ENCODE data around the gene GLS2. TPM values are rescaled to one million over a fixed set of nuclear protein-coding genes. Genes with fewer than 3 reads are reported as not detected.
A peak's percentile ranks its signal among the peaks of the same experiment; 100 is the strongest.
"Not testable (repeated sequence)": the region's sequence is repeated elsewhere in the genome, so short reads cannot be mapped to it uniquely, and the experiment has no call there.

GLS2 gene
- total RNA-seq (2014; rRNA removed; shearing (Covaris generic)), result 0.32 TPM in 1 of 2 replicates, not detected in the other

GRCh38 chr12:56488041-56488955 is at the start of gene GLS2:
GLS2 (minus strand) TSS chr12:56488161; CDS start chr12:56488118, 43 bp downstream.
- peak; percentile 72 for DNase-seq (ENCODE audit: low read depth)

- no peak for DNase-seq (ENCODE audit: low read depth)
Measured at GRCh38 chr12:56537546-56537945, 49.6 kb upstream of the GLS2 start.

GRCh38 chr12:56530390-56531055 is 42.6 kb upstream of the GLS2 start:
- no peak for DNase-seq (ENCODE audit: low read depth)

GRCh38 chr12:56529656-56530055 is 41.7 kb upstream of the GLS2 start:
- no peak for DNase-seq (ENCODE audit: low read depth)

- no peak for DNase-seq (ENCODE audit: low read depth)
Measured at GRCh38 chr12:56528846-56529245, 40.9 kb upstream of the GLS2 start.

- DNase-seq (ENCODE audit: low read depth), result peak; percentile 38
Measured at GRCh38 chr12:56522411-56523193, 34.6 kb upstream of the GLS2 start.

- DNase-seq (ENCODE audit: low read depth), result peak; percentile 91
Measured at GRCh38 chr12:56521590-56522371, 33.8 kb upstream of the GLS2 start, which contains the start of gene RBMS2. RBMS2 (plus strand) TSS chr12:56521820; CDS start chr12:56522024, 204 bp downstream.

- no peak for DNase-seq (ENCODE audit: low read depth)
Measured at GRCh38 chr12:56521209-56521589, 33.2 kb upstream of the GLS2 start.

- DNase-seq (ENCODE audit: low read depth), result peak; percentile 18
Measured at GRCh38 chr12:56520506-56520905, 32.5 kb upstream of the GLS2 start.

GRCh38 chr12:56520048-56520447 is 32.1 kb upstream of the GLS2 start:
- peak; percentile 40 for DNase-seq (ENCODE audit: low read depth)

- DNase-seq (ENCODE audit: low read depth), result peak; percentile 68
Measured at GRCh38 chr12:56518570-56518969, 30.6 kb upstream of the GLS2 start.

GRCh38 chr12:56517854-56518253 is 29.9 kb upstream of the GLS2 start:
- DNase-seq (ENCODE audit: low read depth), result peak; percentile 42

GRCh38 chr12:56514014-56514318 is 26.0 kb upstream of the GLS2 start:
- not testable (repeated sequence) for DNase-seq (ENCODE audit: low read depth)

- no peak for DNase-seq (ENCODE audit: low read depth)
Measured at GRCh38 chr12:56510786-56511185, 22.8 kb upstream of the GLS2 start.

GRCh38 chr12:56499879-56500278 is 11.9 kb upstream of the GLS2 start:
- DNase-seq (ENCODE audit: low read depth), result not testable (repeated sequence)

- not testable (repeated sequence) for DNase-seq (ENCODE audit: low read depth)
Measured at GRCh38 chr12:56499452-56499851, 11.5 kb upstream of the GLS2 start.

- not testable (repeated sequence) for DNase-seq (ENCODE audit: low read depth)
Measured at GRCh38 chr12:56498126-56498902, 10.4 kb upstream of the GLS2 start.

GRCh38 chr12:56496704-56497103 is 8.7 kb upstream of the GLS2 start:
- not testable (repeated sequence) for DNase-seq (ENCODE audit: low read depth)

- not testable (repeated sequence) for DNase-seq (ENCODE audit: low read depth)
Measured at GRCh38 chr12:56494481-56494880, 6.5 kb upstream of the GLS2 start.

- DNase-seq (ENCODE audit: low read depth), result not testable (repeated sequence)
Measured at GRCh38 chr12:56494106-56494415, 6.1 kb upstream of the GLS2 start.
